Measurements from ENCODE around the gene BPIFB1.

DNA sequence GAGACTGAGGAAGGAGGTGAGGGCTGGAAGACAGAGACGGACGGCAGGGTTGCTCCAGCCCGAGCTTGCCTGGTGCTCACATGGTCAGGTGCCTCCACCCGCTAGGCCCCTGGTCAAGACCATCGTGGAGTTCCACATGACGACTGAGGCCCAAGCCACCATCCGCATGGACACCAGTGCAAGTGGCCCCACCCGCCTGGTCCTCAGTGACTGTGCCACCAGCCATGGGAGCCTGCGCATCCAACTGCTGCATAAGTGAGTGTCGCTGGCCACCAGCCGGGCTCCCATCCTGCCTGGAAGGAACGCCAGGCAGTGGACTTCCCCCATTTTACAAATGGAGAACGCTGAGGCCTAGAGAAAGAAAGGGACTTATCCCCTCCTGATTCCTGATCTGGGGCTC lies 7.8 kb downstream of the BPIFB1 start:
- TF ChIP-seq, protein P1, sequence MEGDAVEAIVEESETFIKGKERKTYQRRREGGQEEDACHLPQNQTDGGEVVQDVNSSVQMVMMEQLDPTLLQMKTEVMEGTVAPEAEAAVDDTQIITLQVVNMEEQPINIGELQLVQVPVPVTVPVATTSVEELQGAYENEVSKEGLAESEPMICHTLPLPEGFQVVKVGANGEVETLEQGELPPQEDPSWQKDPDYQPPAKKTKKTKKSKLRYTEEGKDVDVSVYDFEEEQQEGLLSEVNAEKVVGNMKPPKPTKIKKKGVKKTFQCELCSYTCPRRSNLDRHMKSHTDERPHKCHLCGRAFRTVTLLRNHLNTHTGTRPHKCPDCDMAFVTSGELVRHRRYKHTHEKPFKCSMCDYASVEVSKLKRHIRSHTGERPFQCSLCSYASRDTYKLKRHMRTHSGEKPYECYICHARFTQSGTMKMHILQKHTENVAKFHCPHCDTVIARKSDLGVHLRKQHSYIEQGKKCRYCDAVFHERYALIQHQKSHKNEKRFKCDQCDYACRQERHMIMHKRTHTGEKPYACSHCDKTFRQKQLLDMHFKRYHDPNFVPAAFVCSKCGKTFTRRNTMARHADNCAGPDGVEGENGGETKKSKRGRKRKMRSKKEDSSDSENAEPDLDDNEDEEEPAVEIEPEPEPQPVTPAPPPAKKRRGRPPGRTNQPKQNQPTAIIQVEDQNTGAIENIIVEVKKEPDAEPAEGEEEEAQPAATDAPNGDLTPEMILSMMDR (conservative IDR thresholded peaks at IDR 0.05) = no peak
- TF ChIP-seq ZFX (IDR thresholded peaks at IDR 0.05) = no peak
